GM18951 (cell line): Measurements from ENCODE around the gene CAMK1D.
"Not testable (repeated sequence)": the region's sequence is repeated elsewhere in the genome, so short reads cannot be mapped to it uniquely, and the experiment has no call there.

Experiments
- POLR2A ChIP-seq: IDR thresholded peaks from 4 replicates; pipeline ENCODE4 v1.6.1; 2011; ENCODE audit warnings: mild to moderate bottlenecking; ENCODE audit not compliant: insufficient read length, insufficient read depth; ENCODE audit errors: extremely low read depth
- in situ Hi-C: fragments of 300-500 bp; cut with MboI; formaldehyde crosslinking; loops from one replicate; pipeline ENCODE4 v1.12.0; 2022; ENCODE audit warnings: low sequenced_read_pairs, mixed read lengths, inconsistent platforms; ENCODE audit not compliant: unreplicated experiment

CAMK1D gene

DNA sequence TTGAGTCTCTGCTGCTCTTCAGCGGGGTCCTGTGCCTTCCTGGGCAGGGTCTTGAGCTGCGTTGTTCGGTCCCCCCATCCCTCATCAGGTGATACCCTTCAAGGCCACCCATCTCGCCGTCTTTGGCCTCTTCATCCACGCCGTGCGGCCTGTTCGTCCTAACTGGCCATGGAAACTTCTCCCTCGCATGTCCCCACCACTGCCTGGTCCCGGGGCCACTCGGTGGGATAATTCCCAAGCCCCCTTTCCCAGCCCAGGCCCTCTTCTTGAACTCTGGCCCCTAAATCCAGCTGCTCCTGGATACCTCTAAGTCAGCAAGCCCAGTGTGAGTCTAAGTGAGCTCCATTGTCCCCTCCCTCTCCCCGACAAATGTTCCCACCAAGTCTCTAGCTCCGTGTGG, 74.5 kb downstream of the CAMK1D start:
- no peak for TF ChIP-seq POLR2A
- in situ Hi-C loops = no loop called here

DNA sequence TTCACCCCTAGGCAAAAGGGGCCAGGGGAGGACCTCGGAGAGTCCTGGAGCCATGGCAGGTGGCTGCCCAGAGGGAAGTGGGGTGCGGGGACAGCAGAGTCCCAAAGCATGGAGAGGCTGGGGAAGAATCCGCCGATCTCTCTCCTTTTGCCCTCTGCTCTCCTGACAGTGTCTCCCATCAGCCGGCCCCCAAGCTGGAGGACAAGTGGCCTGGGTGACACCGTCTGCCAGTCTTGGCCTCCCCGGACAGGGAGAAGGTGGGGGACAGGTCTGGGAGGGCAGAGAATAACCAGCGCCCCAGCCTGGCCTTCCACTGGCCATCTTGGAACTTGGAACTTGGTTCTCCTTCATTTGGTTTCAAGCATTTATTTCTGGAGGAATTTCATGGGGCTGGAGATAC, 77.9 kb downstream of the CAMK1D start:
- no peak for TF ChIP-seq POLR2A
- in situ Hi-C loops = no loop called here

GRCh38 chr10:12428447-12429135, 79.2 kb downstream of the CAMK1D start:
- in situ Hi-C loops = no loop called here
- no peak for TF ChIP-seq POLR2A

GRCh38 chr10:12430406-12430982, 81.1 kb downstream of the CAMK1D start:
- no peak for TF ChIP-seq POLR2A

GRCh38 chr10:12431151-12432101, 82.1 kb downstream of the CAMK1D start:
- TF ChIP-seq POLR2A = no peak
- in situ Hi-C loops = no loop called here

More at GRCh38 chr10:12430406-12430982, 81.1 kb downstream of the CAMK1D start:
- in situ Hi-C loops = no loop called here

GRCh38 chr10:12432402-12433189, 83.2 kb downstream of the CAMK1D start:
- in situ Hi-C loops = no loop called here
- TF ChIP-seq POLR2A = no peak

DNA sequence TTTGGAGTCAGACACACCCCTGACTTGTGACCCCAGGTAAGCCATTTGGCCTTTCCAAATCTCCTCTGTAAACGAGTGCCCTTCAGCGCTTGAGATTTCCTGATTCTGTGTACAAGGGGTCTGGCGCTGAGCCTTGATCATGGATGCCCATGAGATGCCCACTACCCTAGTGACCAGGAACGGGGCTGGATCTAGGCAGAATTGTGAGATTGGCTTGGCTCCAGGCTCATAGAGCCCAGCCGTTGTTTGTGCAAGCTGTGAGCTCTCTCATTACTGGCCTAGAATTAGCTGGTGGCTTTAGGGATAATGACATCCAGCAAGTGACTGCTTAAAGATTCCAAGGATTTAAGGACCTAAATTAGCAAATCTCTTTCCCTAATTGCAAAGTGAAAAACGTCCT, 84.9 kb downstream of the CAMK1D start:
- in situ Hi-C loops = no loop called here

GRCh38 chr10:12434677-12435076, 85.3 kb downstream of the CAMK1D start:
- in situ Hi-C loops = not testable (repeated sequence)

More for the DNA sequence above, 84.9 kb downstream of the CAMK1D start:
- no peak for TF ChIP-seq POLR2A

- in situ Hi-C loops = no loop called here
- TF ChIP-seq POLR2A = no peak
These were observed 86.0 kb downstream of the CAMK1D start for GRCh38 chr10:12435348-12435747.

DNA sequence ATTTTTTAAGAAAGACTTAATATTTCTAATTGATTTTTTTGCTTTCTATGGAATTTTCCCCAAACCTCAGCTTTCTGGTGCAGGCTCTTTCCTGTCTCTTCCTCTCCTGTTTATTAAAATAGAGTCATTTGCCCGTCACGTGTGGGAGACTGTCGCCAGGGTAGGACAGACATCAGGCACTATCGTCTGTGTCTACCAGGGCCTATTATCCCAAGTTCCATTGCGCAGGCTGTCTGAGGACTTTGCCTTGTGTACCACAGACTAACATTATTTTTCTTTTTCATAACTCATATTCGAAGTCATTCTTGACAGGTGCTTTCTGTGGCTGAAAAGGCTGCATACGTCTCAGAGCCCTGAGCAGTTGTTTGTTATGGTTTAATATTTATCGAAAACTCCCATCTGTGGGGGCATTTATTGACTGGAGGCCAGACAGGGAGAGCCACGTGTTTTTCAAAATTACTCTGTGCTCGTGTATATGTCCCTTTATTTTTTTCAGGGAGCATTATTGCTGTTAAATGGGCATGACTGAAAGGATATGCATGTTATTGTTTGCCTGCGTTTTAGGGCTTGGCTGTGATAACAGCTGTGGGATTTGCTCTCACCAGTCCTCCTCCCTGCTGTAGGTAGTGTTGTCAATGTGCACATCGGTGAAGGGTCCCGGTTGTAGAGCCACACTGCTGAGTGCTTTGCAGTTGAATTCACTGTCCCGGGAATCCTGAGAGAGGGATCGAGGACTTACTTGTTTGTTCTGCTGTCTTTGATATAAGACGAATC, 89.8 kb downstream of the CAMK1D start:
- TF ChIP-seq POLR2A = no peak
- in situ Hi-C loops = no loop called here

- in situ Hi-C loops = not testable (repeated sequence)
These were observed 90.4 kb downstream of the CAMK1D start for GRCh38 chr10:12439767-12440166.

GRCh38 chr10:12443026-12443425, 93.7 kb downstream of the CAMK1D start:
- in situ Hi-C loops = no loop called here
- no peak for TF ChIP-seq POLR2A
